K562 (cell line): ENCODE data around the gene SETX. TPM values are rescaled to one million over a fixed set of nuclear protein-coding genes. Genes with fewer than 3 reads are reported as not detected.
A peak's percentile ranks its signal among the peaks of the same experiment; 100 is the strongest.

ENCODE experiments used
- ATAC-seq: fragments of 200-7000 bp; cut with Tn5 transposase; 3 replicates; pipeline ENCODE4 v1.9.1; 2020; ENCODE audit warnings: moderate library complexity
- BruUV-seq: library from RNA; stranded (reverse); fragments of 400-500 nt; replicated peaks from 2 replicates; lab custom pipeline; 2021; lab: Mats Ljungman, UMichigan
- CTCF ChIA-PET: fragments of 300-600 bp; formaldehyde crosslinking; extraction: SDS; loops from one replicate; lab custom pipeline; 2021; ENCODE audit warnings: low intra/inter-chr PET ratio; lab: Yijun Ruan, JAX
- POLR2A ChIA-PET: fragments of 300-600, 350-650 bp; sonication (Branson Sonifier 250); formaldehyde crosslinking; extraction: SDS; loops from one replicate; lab custom pipeline; 2021; ENCODE audit warnings: antibody characterized with exemption, inconsistent platforms; lab: Yijun Ruan, JAX
- DNase-seq, 4 experiments: peaks; one replicate each; pipeline versions ENCODE4 v3.0.0 to v3.0.0-alpha.2; 2011 to 2018; ENCODE audit warnings: low spot score in 3 of 4, mixed read lengths in 3 of 4; ENCODE audit errors: extremely low read depth in 1 of 4
- FAIRE-seq: peaks from 2 replicates; lab custom pipeline; 2011; peaks lifted over from hg19 to GRCh38; lab: Jason Lieb, UNC
- H2AFZ ChIP-seq: 2 replicates; pipeline ENCODE4 v1.6.0; 2011; ENCODE audit warnings: low read depth, low read length, control low read depth, inconsistent platforms
- H3K27ac ChIP-seq: fragments of 200-600 bp; 3 replicates; pipeline ENCODE4 v1.8.0; 2011; ENCODE audit warnings: low read depth, mild to moderate bottlenecking, control low read depth, inconsistent platforms, low read length, moderate library complexity, mixed read lengths; ENCODE audit errors: extremely low read depth
- H3K27me3 ChIP-seq, 2 experiments: fragments of 300-600 bp in 1 of 2; 2 replicates in 1 of 2; 3 replicates in 1 of 2; pipeline versions ENCODE4 v1.6.0 to v1.8.0; 2011; ENCODE audit warnings: inconsistent platforms in 2 of 2, low read length in 2 of 2, mild to moderate bottlenecking in 1 of 2, mixed read lengths in 1 of 2, moderate library complexity in 1 of 2; ENCODE audit not compliant: control insufficient read depth in 2 of 2, insufficient read depth in 2 of 2
- H3K36me3 ChIP-seq: fragments of 300-600 bp; 3 replicates; pipeline ENCODE4 v1.8.0; 2011; ENCODE audit warnings: mild to moderate bottlenecking, low read length, inconsistent platforms; ENCODE audit not compliant: control insufficient read depth, insufficient read depth
- H3K4me1 ChIP-seq, 2 experiments: fragments of 200-600 bp in 1 of 2; replicated peaks in 1 of 2; 2 replicates in 1 of 2; 3 replicates in 1 of 2; pipeline versions ENCODE4 v1.5.1 to v1.8.0; 2011; ENCODE audit warnings: inconsistent platforms in 2 of 2, low read length in 2 of 2, mild to moderate bottlenecking in 1 of 2, mixed read lengths in 1 of 2, moderate library complexity in 1 of 2; ENCODE audit not compliant: control insufficient read depth in 2 of 2, insufficient read depth in 2 of 2
- H3K4me2 ChIP-seq: 2 replicates; pipeline ENCODE4 v1.6.1; 2011; ENCODE audit warnings: low read length, control low read depth, inconsistent platforms, mixed read lengths; ENCODE audit not compliant: insufficient read depth
- H3K4me3 ChIP-seq: fragments of 200-600 bp; sonication (generic), shearing (Covaris generic); 2 replicates; pipeline ENCODE4 v1.5.1; 2016; ENCODE audit warnings: control low read depth, inconsistent platforms
- H3K79me2 ChIP-seq: fragments of 200-600 bp; 3 replicates; pipeline ENCODE4 v1.8.0; 2011; ENCODE audit warnings: low read length, inconsistent platforms; ENCODE audit not compliant: control insufficient read depth, insufficient read depth
- H3K9ac ChIP-seq, 2 experiments: 2 replicates each; pipeline versions ENCODE4 v1.6.0 to v1.6.1; 2011; ENCODE audit warnings: low read depth in 2 of 2, low read length in 2 of 2, control low read depth in 1 of 2, inconsistent platforms in 1 of 2, mild to moderate bottlenecking in 1 of 2, mixed read lengths in 1 of 2; ENCODE audit not compliant: insufficient read depth in 1 of 2
- H3K9me1 ChIP-seq: one replicate; pipeline ENCODE4 v1.6.0; 2011; ENCODE audit warnings: inconsistent platforms, mild to moderate bottlenecking, low read length, moderate library complexity; ENCODE audit not compliant: control insufficient read depth, insufficient read depth
- H3K9me3 ChIP-seq: replicated peaks from 2 replicates; pipeline ENCODE4 v1.5.1; 2011; ENCODE audit warnings: low read depth, low read length, inconsistent platforms; ENCODE audit not compliant: control insufficient read depth, insufficient read depth
- H4K20me1 ChIP-seq: replicated peaks from 2 replicates; pipeline ENCODE4 v1.6.1; 2011; ENCODE audit warnings: low read length, inconsistent platforms, mixed read lengths; ENCODE audit not compliant: control insufficient read depth, insufficient read depth
- BRD9 ChIP-seq: fragments of 450-650 bp; IDR thresholded peaks from 2 replicates; pipeline ENCODE4 v1.6.1; 2018; ENCODE audit warnings: low read depth; ENCODE audit not compliant: partially characterized antibody
- CAMTA2 ChIP-seq: fragments of 250-450 bp; sonication (Bioruptor Pico); conservative IDR thresholded peaks from 2 replicates; pipeline ENCODE4 v1.5.1; 2022
- FOXP4 ChIP-seq: sonication (generic); formaldehyde crosslinking; IDR thresholded peaks from 2 replicates; pipeline ENCODE4 v1.8.0; 2022; ENCODE audit warnings: mild to moderate bottlenecking, missing genetic modification reagents, borderline replicate concordance
- KHSRP ChIP-seq: fragments of 450-650 bp; IDR thresholded peaks from 2 replicates; pipeline ENCODE4 v1.6.1; 2017
- LCOR ChIP-seq: sonication (generic); formaldehyde crosslinking; IDR thresholded peaks from 2 replicates; pipeline ENCODE4 v1.8.0; 2022; ENCODE audit warnings: mild to moderate bottlenecking, missing genetic modification reagents
- NFYB ChIP-seq: IDR thresholded peaks from 2 replicates; pipeline ENCODE4 v1.6.1; 2011; ENCODE audit warnings: mild to moderate bottlenecking, moderate library complexity; ENCODE audit not compliant: insufficient read length; ENCODE audit errors: extremely low read depth
- NR2C1 ChIP-seq, 2 experiments: fragments of 450-650 bp; IDR thresholded peaks; 2 replicates each; pipeline ENCODE4 v1.6.1; 2017; ENCODE audit warnings: mild to moderate bottlenecking in 2 of 2, antibody characterized with exemption in 1 of 2, inconsistent platforms in 1 of 2, missing compliant biosample characterization in 1 of 2, missing genetic modification characterization in 1 of 2
- PHF21A ChIP-seq: fragments of 450-650 bp; IDR thresholded peaks from 2 replicates; pipeline ENCODE4 v1.6.1; 2017; ENCODE audit warnings: low read depth, borderline replicate concordance
- POLR2AphosphoS2 ChIP-seq: IDR thresholded peaks from 2 replicates; pipeline ENCODE4 v1.6.1; 2012; ENCODE audit warnings: low read length, improper control_type of control experiment
- POLR2H ChIP-seq: IDR thresholded peaks from 2 replicates; pipeline ENCODE4 v1.6.1; 2016; ENCODE audit warnings: missing genetic modification characterization, low read depth, mild to moderate bottlenecking, control low read depth, missing compliant biosample characterization, moderate library complexity
- RBM14 ChIP-seq: fragments of 200-400 bp; formaldehyde crosslinking; IDR thresholded peaks from 2 replicates; pipeline ENCODE4 v1.6.1; 2018; ENCODE audit warnings: low read depth, mild to moderate bottlenecking, low read length, moderate library complexity, borderline replicate concordance; ENCODE audit not compliant: insufficient read depth
- SREBF2 ChIP-seq: sonication (generic); formaldehyde crosslinking; IDR thresholded peaks from 2 replicates; pipeline ENCODE4 v1.4.0; 2020; ENCODE audit warnings: mild to moderate bottlenecking, missing genetic modification reagents
- SRSF1 ChIP-seq: fragments of 200-400 bp; formaldehyde crosslinking; IDR thresholded peaks from 2 replicates; pipeline ENCODE4 v1.6.1; 2017; ENCODE audit warnings: mild to moderate bottlenecking, low read depth, low read length, moderate library complexity
- TBP ChIP-seq: optimal IDR thresholded peaks from 2 replicates; pipeline ENCODE3; 2011; ENCODE audit warnings: low read depth, low read length, improper control_type of control experiment
- ZBTB43 ChIP-seq: sonication (generic); formaldehyde crosslinking; IDR thresholded peaks from 2 replicates; pipeline ENCODE4 v1.8.0; 2023; ENCODE audit warnings: mild to moderate bottlenecking, missing genetic modification reagents
- ZFX ChIP-seq: sonication (generic); formaldehyde crosslinking; IDR thresholded peaks from 2 replicates; pipeline ENCODE4 v1.8.0; 2022; ENCODE audit warnings: mild to moderate bottlenecking, missing genetic modification reagents, moderate library complexity
- ZKSCAN3 ChIP-seq: fragments of 250-450 bp; sonication (Bioruptor Pico); IDR thresholded peaks from 2 replicates; pipeline ENCODE4 v1.4.0; 2020
- ZNF79 ChIP-seq: fragments of 250-450 bp; sonication (Bioruptor Pico); IDR thresholded peaks from 2 replicates; pipeline ENCODE4 v1.4.0; 2020; ENCODE audit warnings: low read depth, mild to moderate bottlenecking, moderate library complexity
- WGBS: fragments of 100-300 bp; shearing (Covaris generic); methylation state at CpG from one replicate; pipeline ENCODE4 v1.1.6; 2016; ENCODE audit warnings: low coverage, mixed read lengths; ENCODE audit not compliant: insufficient coverage; ENCODE audit errors: missing lambda C conversion rate; 5-methylcytosine and 5-hydroxymethylcytosine counted together
- in situ Hi-C: fragments of 300-500 bp; cut with MboI; formaldehyde crosslinking; loops from 4 replicates; pipeline ENCODE4 v1.15.0; 2018; ENCODE audit warnings: inconsistent platforms, mixed read lengths
- intact Hi-C: fragments of 100-400 bp; cut with micrococcal nuclease; formaldehyde crosslinking; loops from 2 replicates; pipeline ENCODE4 v1.14.2; 2022
- polyA plus RNA-seq, 8 experiments: library from polyadenylated mRNA; depleted of rRNA in 4 of 8; stranded (reverse) in 5 of 8; unstranded in 3 of 8; fragments of >200 nt; fragmentation: Nextera tagmentation in 2 of 8; fragmentation: Illumina TruSeq in 1 of 8; extraction: Ambion mirVana in 2 of 8; extraction: Trizol in 1 of 8; gene quantifications; 2 replicates each; pipeline versions ENCODE4 v1.2.1 to v1.2.3, GENCODE V29; 2011 to 2014; ENCODE audit warnings: inconsistent platforms in 1 of 8, missing spikeins in 1 of 8
- total RNA-seq, 7 experiments: library from RNA; depleted of rRNA in 6 of 7; stranded (reverse); fragments of >200 nt in 6 of 7; fragmentation: Illumina TruSeq in 2 of 7; extraction: Trizol in 2 of 7; gene quantifications; 2 replicates each; pipeline versions ENCODE4 v1.2.1 to v1.2.3, GENCODE V29; 2011 to 2021; ENCODE audit warnings: low replicate concordance in 1 of 7

Gene SETX
- total and polyA plus RNA-seq, 9 of the 15 experiments (the other 6 are each of a cell fraction or from before 2014, with no cell fraction given), result 8.7 to 45.7 (median 28.7) TPM

- FAIRE-seq (no peak), ATAC-seq (no peak), DNase-seq (no peak)
- CTCF ChIA-PET, result no interaction called here
- WGBS, result 4% methylated on average over 17 of the region's 22 CpGs
- Histone ChIP-seq H3K9me1 (no peaks in the 10 kb centered on the region), H3K4me3 (no peak overlapping the region), H3K9me3 (no peaks in the 10 kb centered on the region), H3K27me3 (peaks cover 26 to 80% of the 10 kb centered on the region in 2 experiments), H3K36me3 (no peaks in the 10 kb centered on the region), H3K79me2 (no peaks in the 10 kb centered on the region), H4K20me1 (peaks cover 12% of the 10 kb centered on the region), H3K4me2 (no peak overlapping the region), H3K4me1 (peaks cover 0 to 45% of the 10 kb centered on the region in 2 experiments; a peak in 4 of 5 replicates), H3K27ac (no peak overlapping the region), H3K9ac (peak overlapping the region in 1 of 2 experiments; percentile 59; a peak in 1 of 4 replicates), H2AFZ (no peak overlapping the region)
- no TSS peak for BruUV-seq
- POLR2A ChIA-PET, result interaction anchor here (0.5 to 1.0 kb wide), 4 partner anchors 65 to 185 kb away, joined by 3 to 4 read pairs (median 3); no protein-coding TSS in a partner anchor
- intact Hi-C loops (no loop called here), in situ Hi-C loops (no loop called here)
- no peak for TF ChIP-seq ZNF79 (CRISPR knock-in tag)
- TF ChIP-seq LCOR (CRISPR knock-in tag), result no peak
- TF ChIP-seq SRSF1, result no peak
- TF ChIP-seq TBP, result no peak
- no peak for TF ChIP-seq ZBTB43
- no peak for TF ChIP-seq ZFX (CRISPR knock-in tag)
- TF ChIP-seq BRD9, result no peak
- TF ChIP-seq CAMTA2 (CRISPR knock-in tag), result no peak
- TF ChIP-seq NR2C1 (IDR thresholded peaks at IDR 0.05), result no peak
- no peak for TF ChIP-seq NR2C1 (tag; IDR thresholded peaks at IDR 0.05)
- TF ChIP-seq RBM14, result no peak
- TF ChIP-seq SREBF2, result no peak
- no peak for TF ChIP-seq ZKSCAN3 (CRISPR knock-in tag)
- TF ChIP-seq PHF21A, result no peak
- TF ChIP-seq POLR2H (tag), result no peak
- TF ChIP-seq KHSRP, result no peak
- TF ChIP-seq POLR2AphosphoS2, result no peak
- TF ChIP-seq NFYB, result no peak
- TF ChIP-seq FOXP4 (CRISPR knock-in tag), result no peak
These were observed 116.5 kb downstream of the SETX start for GRCh38 chr9:132238026-132238972.
